Liver (tissue), 9 donors: Measurements from ENCODE around the gene HEMGN. TPM values are rescaled to one million over a fixed set of nuclear protein-coding genes. Genes with fewer than 3 reads are reported as not detected.

Source experiments
- DNase-seq: peaks from one replicate; pipeline ENCODE4 v3.0.0-alpha.2; 2017; ENCODE audit warnings: low spot score
- H3K27ac ChIP-seq, 2 donors: one replicate each; pipeline ENCODE4 v1.7.0; 2013; ENCODE audit warnings: inconsistent platforms in 2 of 2, low read length in 2 of 2, control low read depth in 1 of 2, low read depth in 1 of 2, mild to moderate bottlenecking in 1 of 2
- H3K27me3 ChIP-seq, 4 donors: one replicate each; pipeline versions ENCODE4 v1.6.1 to v1.7.0; 2013; ENCODE audit warnings: low read length in 3 of 4, inconsistent platforms in 1 of 4, mild to moderate bottlenecking in 1 of 4, moderate library complexity in 1 of 4; ENCODE audit not compliant: control insufficient read depth in 4 of 4, insufficient read depth in 4 of 4
- H3K36me3 ChIP-seq, 4 donors: one replicate each; pipeline versions ENCODE4 v1.6.1 to v1.7.0; 2013; ENCODE audit warnings: low read length in 3 of 4, mild to moderate bottlenecking in 3 of 4, low read depth in 1 of 4, moderate library complexity in 1 of 4; ENCODE audit not compliant: control insufficient read depth in 4 of 4, insufficient read depth in 3 of 4
- H3K4me1 ChIP-seq, 4 donors: one replicate each; pipeline versions ENCODE4 v1.6.1 to v1.7.0; 2013; ENCODE audit warnings: low read length in 3 of 4, mild to moderate bottlenecking in 3 of 4, moderate library complexity in 1 of 4; ENCODE audit not compliant: control insufficient read depth in 4 of 4, insufficient read depth in 4 of 4
- H3K4me3 ChIP-seq, 3 donors: one replicate each; pipeline versions ENCODE4 v1.6.1 to v1.7.0; 2013; ENCODE audit warnings: low read length in 3 of 3, control low read depth in 1 of 3, low read depth in 1 of 3, mild to moderate bottlenecking in 1 of 3
- H3K9ac ChIP-seq, 2 donors: one replicate each; pipeline ENCODE4 v1.7.0; 2013; ENCODE audit warnings: low read length in 2 of 2, mild to moderate bottlenecking in 2 of 2, moderate library complexity in 2 of 2, control low read depth in 1 of 2, low read depth in 1 of 2
- H3K9me3 ChIP-seq, 4 donors: one replicate each; pipeline versions ENCODE4 v1.6.1 to v1.7.0; 2013; ENCODE audit warnings: low read length in 3 of 4; ENCODE audit not compliant: control insufficient read depth in 4 of 4
- CTCF ChIP-seq: fragments of 150-350 bp; IDR thresholded peaks from 2 replicates; pipeline ENCODE4 v1.5.1; 2017; ENCODE audit warnings: improper control_type of control experiment, low read depth, low read length; ENCODE audit not compliant: missing input control
- EGR1 ChIP-seq, 2 donors: IDR thresholded peaks; 2 replicates each; pipeline ENCODE4 v1.6.1; 2016 to 2018; ENCODE audit warnings: antibody characterized with exemption in 2 of 2, low read depth in 2 of 2
- FOXA1 ChIP-seq: IDR thresholded peaks from 2 replicates; pipeline ENCODE4 v1.6.1; 2016; ENCODE audit warnings: antibody characterized with exemption
- FOXA2 ChIP-seq: IDR thresholded peaks from 2 replicates; pipeline ENCODE4 v1.6.1; 2016; ENCODE audit warnings: antibody characterized with exemption
- HNF4A ChIP-seq, 2 donors: conservative IDR thresholded peaks; 2 replicates each; pipeline ENCODE4 v1.6.1; 2016; ENCODE audit warnings: antibody characterized with exemption in 2 of 2, mild to moderate bottlenecking in 2 of 2
- HNF4G ChIP-seq: IDR thresholded peaks from 2 replicates; pipeline ENCODE4 v1.6.1; 2016; ENCODE audit warnings: antibody characterized with exemption
- JUND ChIP-seq, 2 donors: IDR thresholded peaks; 2 replicates each; pipeline ENCODE4 v1.6.1; 2016; ENCODE audit warnings: antibody characterized with exemption in 2 of 2
- RAD21 ChIP-seq, 2 donors: IDR thresholded peaks; 2 replicates each; pipeline ENCODE4 v1.6.1; 2016; ENCODE audit warnings: antibody characterized with exemption in 2 of 2, mild to moderate bottlenecking in 2 of 2
- RXRA ChIP-seq, 2 donors: IDR thresholded peaks; 2 replicates each; pipeline ENCODE4 v1.6.1; 2017 to 2018; ENCODE audit warnings: antibody characterized with exemption in 2 of 2, mild to moderate bottlenecking in 1 of 2
- SP1 ChIP-seq: IDR thresholded peaks from 2 replicates; pipeline ENCODE4 v1.6.1; 2018; ENCODE audit warnings: antibody characterized with exemption, mild to moderate bottlenecking
- TAF1 ChIP-seq: conservative IDR thresholded peaks from 2 replicates; pipeline ENCODE4 v1.6.1; 2016; ENCODE audit warnings: antibody characterized with exemption, mild to moderate bottlenecking
- YY1 ChIP-seq: IDR thresholded peaks from 2 replicates; pipeline ENCODE4 v1.6.1; 2016; ENCODE audit warnings: antibody characterized with exemption, mild to moderate bottlenecking
- polyA plus RNA-seq, 2 donors: library from polyadenylated mRNA; stranded (reverse) in 1 of 2; unstranded in 1 of 2; fragments of 200-250 nt in 1 of 2; fragments of >200 nt in 1 of 2; fragmentation: Nextera tagmentation in 1 of 2; extraction: Ambion mirVana in 1 of 2; gene quantifications; one replicate each; pipeline versions ENCODE4 v1.2.1 to v1.2.3, GENCODE V29; 2013 to 2015
- total RNA-seq, 2 donors: library from RNA; depleted of rRNA; stranded (reverse); fragments of >200 nt; gene quantifications; one replicate each; pipeline ENCODE4 v1.2.3, GENCODE V29; 2014
- TF ChIP-seq, protein P1 (sequence below): IDR thresholded peaks from 2 replicates; pipeline ENCODE4 v1.6.1; 2016; ENCODE audit warnings: antibody characterized with exemption, mild to moderate bottlenecking
- TF ChIP-seq, protein P2 (sequence below): IDR thresholded peaks from 2 replicates; pipeline ENCODE4 v1.6.1; 2016; ENCODE audit warnings: antibody characterized with exemption
- TF ChIP-seq, protein P3 (sequence below): IDR thresholded peaks from 2 replicates; pipeline ENCODE4 v1.6.1; 2016; ENCODE audit warnings: antibody characterized with exemption
- donor health status: healthy.
- donor health status: healthy.
- donor health status: healthy.
- donor health status: healthy.
- donor health status: healthy.

HEMGN gene
- total and polyA plus RNA-seq, 4 donors = 0.06 to 218 (median 0.08) TPM; not detected in 1

GRCh38 chr9:97940233-97940632 lies 2.3 kb upstream of the HEMGN start:
- H3K9me3 ChIP-seq = no peaks in the 10 kb centered on the region
- H3K27me3 ChIP-seq = peaks cover 0 to 2% (median 0%) of the 10 kb centered on the region in 4 donors
- no peaks in the 10 kb centered on the region for H3K36me3 ChIP-seq
- TF ChIP-seq CTCF (no peak), RAD21 (IDR thresholded peaks at IDR 0.05) (no peak), YY1 (no peak), EGR1 (IDR thresholded peaks at IDR 0.05; ENCODE audit: low read depth in 2 of 2) (no peak), SP1 (no peak), FOXA2 (no peak)
- TF ChIP-seq, protein P1, sequence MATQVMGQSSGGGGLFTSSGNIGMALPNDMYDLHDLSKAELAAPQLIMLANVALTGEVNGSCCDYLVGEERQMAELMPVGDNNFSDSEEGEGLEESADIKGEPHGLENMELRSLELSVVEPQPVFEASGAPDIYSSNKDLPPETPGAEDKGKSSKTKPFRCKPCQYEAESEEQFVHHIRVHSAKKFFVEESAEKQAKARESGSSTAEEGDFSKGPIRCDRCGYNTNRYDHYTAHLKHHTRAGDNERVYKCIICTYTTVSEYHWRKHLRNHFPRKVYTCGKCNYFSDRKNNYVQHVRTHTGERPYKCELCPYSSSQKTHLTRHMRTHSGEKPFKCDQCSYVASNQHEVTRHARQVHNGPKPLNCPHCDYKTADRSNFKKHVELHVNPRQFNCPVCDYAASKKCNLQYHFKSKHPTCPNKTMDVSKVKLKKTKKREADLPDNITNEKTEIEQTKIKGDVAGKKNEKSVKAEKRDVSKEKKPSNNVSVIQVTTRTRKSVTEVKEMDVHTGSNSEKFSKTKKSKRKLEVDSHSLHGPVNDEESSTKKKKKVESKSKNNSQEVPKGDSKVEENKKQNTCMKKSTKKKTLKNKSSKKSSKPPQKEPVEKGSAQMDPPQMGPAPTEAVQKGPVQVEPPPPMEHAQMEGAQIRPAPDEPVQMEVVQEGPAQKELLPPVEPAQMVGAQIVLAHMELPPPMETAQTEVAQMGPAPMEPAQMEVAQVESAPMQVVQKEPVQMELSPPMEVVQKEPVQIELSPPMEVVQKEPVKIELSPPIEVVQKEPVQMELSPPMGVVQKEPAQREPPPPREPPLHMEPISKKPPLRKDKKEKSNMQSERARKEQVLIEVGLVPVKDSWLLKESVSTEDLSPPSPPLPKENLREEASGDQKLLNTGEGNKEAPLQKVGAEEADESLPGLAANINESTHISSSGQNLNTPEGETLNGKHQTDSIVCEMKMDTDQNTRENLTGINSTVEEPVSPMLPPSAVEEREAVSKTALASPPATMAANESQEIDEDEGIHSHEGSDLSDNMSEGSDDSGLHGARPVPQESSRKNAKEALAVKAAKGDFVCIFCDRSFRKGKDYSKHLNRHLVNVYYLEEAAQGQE = no peak
- TF ChIP-seq, protein P2, sequence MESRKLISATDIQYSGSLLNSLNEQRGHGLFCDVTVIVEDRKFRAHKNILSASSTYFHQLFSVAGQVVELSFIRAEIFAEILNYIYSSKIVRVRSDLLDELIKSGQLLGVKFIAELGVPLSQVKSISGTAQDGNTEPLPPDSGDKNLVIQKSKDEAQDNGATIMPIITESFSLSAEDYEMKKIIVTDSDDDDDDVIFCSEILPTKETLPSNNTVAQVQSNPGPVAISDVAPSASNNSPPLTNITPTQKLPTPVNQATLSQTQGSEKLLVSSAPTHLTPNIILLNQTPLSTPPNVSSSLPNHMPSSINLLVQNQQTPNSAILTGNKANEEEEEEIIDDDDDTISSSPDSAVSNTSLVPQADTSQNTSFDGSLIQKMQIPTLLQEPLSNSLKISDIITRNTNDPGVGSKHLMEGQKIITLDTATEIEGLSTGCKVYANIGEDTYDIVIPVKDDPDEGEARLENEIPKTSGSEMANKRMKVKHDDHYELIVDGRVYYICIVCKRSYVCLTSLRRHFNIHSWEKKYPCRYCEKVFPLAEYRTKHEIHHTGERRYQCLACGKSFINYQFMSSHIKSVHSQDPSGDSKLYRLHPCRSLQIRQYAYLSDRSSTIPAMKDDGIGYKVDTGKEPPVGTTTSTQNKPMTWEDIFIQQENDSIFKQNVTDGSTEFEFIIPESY = no peak
- TF ChIP-seq, protein P3, sequence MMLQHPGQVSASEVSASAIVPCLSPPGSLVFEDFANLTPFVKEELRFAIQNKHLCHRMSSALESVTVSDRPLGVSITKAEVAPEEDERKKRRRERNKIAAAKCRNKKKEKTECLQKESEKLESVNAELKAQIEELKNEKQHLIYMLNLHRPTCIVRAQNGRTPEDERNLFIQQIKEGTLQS = no peak
- DNase-seq = peak; percentile 60
- no peak overlapping the region for H3K27ac ChIP-seq
- H3K4me1 ChIP-seq = no peaks in the 10 kb centered on the region
- no peak overlapping the region for H3K9ac ChIP-seq
- no peak overlapping the region for H3K4me3 ChIP-seq

GRCh38 chr9:97936998-97937397 lies 974 bp downstream of the HEMGN start:
- DNase-seq = no peak
- H3K27me3 ChIP-seq = peaks cover 0 to 2% (median 0%) of the 10 kb centered on the region in 4 donors
- TF ChIP-seq JUND (IDR thresholded peaks at IDR 0.05) (no peak), EGR1 (IDR thresholded peaks at IDR 0.05; ENCODE audit: low read depth in 2 of 2) (no peak), HNF4A (conservative IDR thresholded peaks at IDR 0.05) (no peak), RAD21 (IDR thresholded peaks at IDR 0.05) (no peak), CTCF (no peak), HNF4G (no peak), RXRA (IDR thresholded peaks at IDR 0.05) (no peak), FOXA1 (no peak), TAF1 (no peak), YY1 (no peak), SP1 (no peak)
- TF ChIP-seq, protein P3 = no peak
- TF ChIP-seq, protein P1 = no peak
- no peaks in the 10 kb centered on the region for H3K36me3 ChIP-seq
- no peak overlapping the region for H3K27ac ChIP-seq
- H3K9ac ChIP-seq = no peak overlapping the region
- no peaks in the 10 kb centered on the region for H3K9me3 ChIP-seq
- no peak overlapping the region for H3K4me3 ChIP-seq
- no peaks in the 10 kb centered on the region for H3K4me1 ChIP-seq
